ENCODE data around the gene PARVB. TPM values are rescaled to one million over a fixed set of nuclear protein-coding genes. Genes with fewer than 3 reads are reported as not detected.

Gene PARVB
- total and polyA plus RNA-seq, 9 of the 15 experiments (the other 6 are each of a cell fraction or from before 2014, with no cell fraction given): 1.1 to 59.2 (median 29.2) TPM

DNA sequence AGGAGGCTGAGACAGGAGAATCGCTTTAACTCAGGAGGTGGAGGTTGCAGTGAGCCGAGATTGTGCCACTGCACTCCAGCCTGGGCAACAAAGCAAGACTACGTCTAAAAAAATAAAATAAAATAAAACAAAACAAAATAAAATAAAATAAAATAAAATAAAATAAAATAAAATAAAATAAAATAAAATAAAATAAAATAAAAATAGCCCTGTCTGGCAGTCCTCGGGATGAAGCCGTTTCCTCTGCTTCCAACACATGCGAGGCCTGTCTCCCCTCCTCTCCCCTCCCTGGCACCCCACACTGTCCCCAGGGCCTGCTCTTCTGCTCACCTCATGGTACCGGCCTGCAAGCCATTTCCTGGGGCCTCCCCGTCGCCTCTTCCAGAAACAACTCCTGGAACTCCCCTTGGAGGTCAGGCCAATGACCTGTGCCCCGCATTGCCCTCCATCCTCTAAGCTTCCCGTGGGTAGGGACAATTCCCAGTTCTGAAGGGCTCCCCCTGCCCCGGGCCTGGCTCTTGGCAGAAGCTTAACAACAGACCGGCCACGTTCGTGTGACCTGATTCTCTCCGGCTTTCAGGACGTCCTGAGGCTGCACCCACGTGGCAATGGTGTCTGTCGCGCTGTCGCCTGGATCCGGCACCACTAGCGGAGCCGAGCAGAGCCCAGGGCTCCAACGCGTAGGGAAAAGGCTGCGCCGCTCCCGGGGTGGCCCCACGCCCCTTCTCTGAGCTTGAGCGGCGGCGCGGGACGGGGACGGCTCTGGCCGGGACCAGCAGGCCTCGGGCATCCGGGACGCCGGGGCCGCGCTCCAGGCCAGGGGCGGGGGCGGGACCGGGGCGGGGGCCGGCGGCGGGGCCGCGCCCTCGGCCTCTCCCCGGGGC lies 456 bp upstream of the PARVB start (continued):
- TF ChIP-seq, protein P1, sequence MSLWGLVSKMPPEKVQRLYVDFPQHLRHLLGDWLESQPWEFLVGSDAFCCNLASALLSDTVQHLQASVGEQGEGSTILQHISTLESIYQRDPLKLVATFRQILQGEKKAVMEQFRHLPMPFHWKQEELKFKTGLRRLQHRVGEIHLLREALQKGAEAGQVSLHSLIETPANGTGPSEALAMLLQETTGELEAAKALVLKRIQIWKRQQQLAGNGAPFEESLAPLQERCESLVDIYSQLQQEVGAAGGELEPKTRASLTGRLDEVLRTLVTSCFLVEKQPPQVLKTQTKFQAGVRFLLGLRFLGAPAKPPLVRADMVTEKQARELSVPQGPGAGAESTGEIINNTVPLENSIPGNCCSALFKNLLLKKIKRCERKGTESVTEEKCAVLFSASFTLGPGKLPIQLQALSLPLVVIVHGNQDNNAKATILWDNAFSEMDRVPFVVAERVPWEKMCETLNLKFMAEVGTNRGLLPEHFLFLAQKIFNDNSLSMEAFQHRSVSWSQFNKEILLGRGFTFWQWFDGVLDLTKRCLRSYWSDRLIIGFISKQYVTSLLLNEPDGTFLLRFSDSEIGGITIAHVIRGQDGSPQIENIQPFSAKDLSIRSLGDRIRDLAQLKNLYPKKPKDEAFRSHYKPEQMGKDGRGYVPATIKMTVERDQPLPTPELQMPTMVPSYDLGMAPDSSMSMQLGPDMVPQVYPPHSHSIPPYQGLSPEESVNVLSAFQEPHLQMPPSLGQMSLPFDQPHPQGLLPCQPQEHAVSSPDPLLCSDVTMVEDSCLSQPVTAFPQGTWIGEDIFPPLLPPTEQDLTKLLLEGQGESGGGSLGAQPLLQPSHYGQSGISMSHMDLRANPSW (CRISPR knock-in tag; IDR thresholded peaks at IDR 0.05): no peak
- TF ChIP-seq, protein P2, sequence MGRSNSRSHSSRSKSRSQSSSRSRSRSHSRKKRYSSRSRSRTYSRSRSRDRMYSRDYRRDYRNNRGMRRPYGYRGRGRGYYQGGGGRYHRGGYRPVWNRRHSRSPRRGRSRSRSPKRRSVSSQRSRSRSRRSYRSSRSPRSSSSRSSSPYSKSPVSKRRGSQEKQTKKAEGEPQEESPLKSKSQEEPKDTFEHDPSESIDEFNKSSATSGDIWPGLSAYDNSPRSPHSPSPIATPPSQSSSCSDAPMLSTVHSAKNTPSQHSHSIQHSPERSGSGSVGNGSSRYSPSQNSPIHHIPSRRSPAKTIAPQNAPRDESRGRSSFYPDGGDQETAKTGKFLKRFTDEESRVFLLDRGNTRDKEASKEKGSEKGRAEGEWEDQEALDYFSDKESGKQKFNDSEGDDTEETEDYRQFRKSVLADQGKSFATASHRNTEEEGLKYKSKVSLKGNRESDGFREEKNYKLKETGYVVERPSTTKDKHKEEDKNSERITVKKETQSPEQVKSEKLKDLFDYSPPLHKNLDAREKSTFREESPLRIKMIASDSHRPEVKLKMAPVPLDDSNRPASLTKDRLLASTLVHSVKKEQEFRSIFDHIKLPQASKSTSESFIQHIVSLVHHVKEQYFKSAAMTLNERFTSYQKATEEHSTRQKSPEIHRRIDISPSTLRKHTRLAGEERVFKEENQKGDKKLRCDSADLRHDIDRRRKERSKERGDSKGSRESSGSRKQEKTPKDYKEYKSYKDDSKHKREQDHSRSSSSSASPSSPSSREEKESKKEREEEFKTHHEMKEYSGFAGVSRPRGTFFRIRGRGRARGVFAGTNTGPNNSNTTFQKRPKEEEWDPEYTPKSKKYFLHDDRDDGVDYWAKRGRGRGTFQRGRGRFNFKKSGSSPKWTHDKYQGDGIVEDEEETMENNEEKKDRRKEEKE (IDR thresholded peaks at IDR 0.05; ENCODE audit: borderline replicate concordance in 1 of 2, control insufficient read depth in 1 of 2, low read depth in 2 of 2, low read length in 1 of 2): no peak
- TF ChIP-seq LCOR (CRISPR knock-in tag; IDR thresholded peaks at IDR 0.05) (no peak), ZNF253 (CRISPR knock-in tag; conservative IDR thresholded peaks at IDR 0.05) (no peak), TRIM28 (IDR thresholded peaks at IDR 0.05) (no peak), ZNF79 (CRISPR knock-in tag; IDR thresholded peaks at IDR 0.05; ENCODE audit: low read depth) (no peak), HDAC2 (IDR thresholded peaks at IDR 0.05) (0 out of 2 replicates have a peak, but pooled peaks have one; percentile 36), TSC22D4 (tag; IDR thresholded peaks at IDR 0.05) (no peak), CBX2 (IDR thresholded peaks at IDR 0.05; ENCODE audit: insufficient read depth, low read length, poor library complexity, severe bottlenecking) (no peak), MAZ (CRISPR knock-in tag; conservative IDR thresholded peaks at IDR 0.05 in 1 of 2, IDR thresholded peaks at IDR 0.05 in 1 of 2) (0 out of 4 replicates have a peak, but pooled peaks of 1 of the 2 experiments have one; percentile 40), KAT2B (IDR thresholded peaks at IDR 0.05; ENCODE audit: low read depth, low read length) (no peak), CXXC5 (CRISPR knock-in tag; IDR thresholded peaks at IDR 0.05) (peak; percentile 48), MTA3 (IDR thresholded peaks at IDR 0.05; ENCODE audit: borderline replicate concordance) (no peak), RBFOX2 (IDR thresholded peaks at IDR 0.05; ENCODE audit: low read depth, low read length) (peak; percentile 71), HMGN3 (IDR thresholded peaks at IDR 0.05; ENCODE audit: borderline replicate concordance, extremely low read depth, insufficient read length, low read depth, low read length) (peak; percentile 31), ZC3H8 (IDR thresholded peaks at IDR 0.05) (no peak)
- TF ChIP-seq, protein P3, sequence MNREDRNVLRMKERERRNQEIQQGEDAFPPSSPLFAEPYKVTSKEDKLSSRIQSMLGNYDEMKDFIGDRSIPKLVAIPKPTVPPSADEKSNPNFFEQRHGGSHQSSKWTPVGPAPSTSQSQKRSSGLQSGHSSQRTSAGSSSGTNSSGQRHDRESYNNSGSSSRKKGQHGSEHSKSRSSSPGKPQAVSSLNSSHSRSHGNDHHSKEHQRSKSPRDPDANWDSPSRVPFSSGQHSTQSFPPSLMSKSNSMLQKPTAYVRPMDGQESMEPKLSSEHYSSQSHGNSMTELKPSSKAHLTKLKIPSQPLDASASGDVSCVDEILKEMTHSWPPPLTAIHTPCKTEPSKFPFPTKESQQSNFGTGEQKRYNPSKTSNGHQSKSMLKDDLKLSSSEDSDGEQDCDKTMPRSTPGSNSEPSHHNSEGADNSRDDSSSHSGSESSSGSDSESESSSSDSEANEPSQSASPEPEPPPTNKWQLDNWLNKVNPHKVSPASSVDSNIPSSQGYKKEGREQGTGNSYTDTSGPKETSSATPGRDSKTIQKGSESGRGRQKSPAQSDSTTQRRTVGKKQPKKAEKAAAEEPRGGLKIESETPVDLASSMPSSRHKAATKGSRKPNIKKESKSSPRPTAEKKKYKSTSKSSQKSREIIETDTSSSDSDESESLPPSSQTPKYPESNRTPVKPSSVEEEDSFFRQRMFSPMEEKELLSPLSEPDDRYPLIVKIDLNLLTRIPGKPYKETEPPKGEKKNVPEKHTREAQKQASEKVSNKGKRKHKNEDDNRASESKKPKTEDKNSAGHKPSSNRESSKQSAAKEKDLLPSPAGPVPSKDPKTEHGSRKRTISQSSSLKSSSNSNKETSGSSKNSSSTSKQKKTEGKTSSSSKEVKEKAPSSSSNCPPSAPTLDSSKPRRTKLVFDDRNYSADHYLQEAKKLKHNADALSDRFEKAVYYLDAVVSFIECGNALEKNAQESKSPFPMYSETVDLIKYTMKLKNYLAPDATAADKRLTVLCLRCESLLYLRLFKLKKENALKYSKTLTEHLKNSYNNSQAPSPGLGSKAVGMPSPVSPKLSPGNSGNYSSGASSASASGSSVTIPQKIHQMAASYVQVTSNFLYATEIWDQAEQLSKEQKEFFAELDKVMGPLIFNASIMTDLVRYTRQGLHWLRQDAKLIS (CRISPR knock-in tag; IDR thresholded peaks at IDR 0.05): 0 out of 2 replicates have a peak, but pooled peaks have one; percentile 61
